Activated T-cell treated with anti-CD3 and anti-CD28 coated beads for 48 hours (primary cell): ENCODE results near the gene EFCAB6.

ENCODE experiments used
- DNase-seq: peaks from one replicate; pipeline ENCODE4 v3.0.0-alpha.2; 2020; ENCODE audit warnings: low read depth

EFCAB6 gene

GRCh38 chr22:43812149-43812842 lies at the start of gene EFCAB6:
EFCAB6 (minus strand) TSS chr22:43812305; CDS start chr22:43782318, 29,987 bp downstream.
- peak; percentile 85 for DNase-seq

- no peak for DNase-seq
These were observed 49.4 kb upstream of the EFCAB6 start for GRCh38 chr22:43861529-43861928.

GRCh38 chr22:43860831-43861230 lies 48.7 kb upstream of the EFCAB6 start:
- DNase-seq, result no peak

GRCh38 chr22:43860126-43860525 lies 48.0 kb upstream of the EFCAB6 start:
- no peak for DNase-seq

GRCh38 chr22:43859621-43860020 lies 47.5 kb upstream of the EFCAB6 start:
- no peak for DNase-seq

- no peak for DNase-seq
These were observed 47.1 kb upstream of the EFCAB6 start for GRCh38 chr22:43859176-43859575.

GRCh38 chr22:43858156-43858895 lies 46.2 kb upstream of the EFCAB6 start:
- no peak for DNase-seq

GRCh38 chr22:43857367-43857766 lies 45.3 kb upstream of the EFCAB6 start:
- no peak for DNase-seq

GRCh38 chr22:43855431-43855830 lies 43.3 kb upstream of the EFCAB6 start:
- DNase-seq, result no peak

GRCh38 chr22:43854786-43855271 lies 42.7 kb upstream of the EFCAB6 start:
- no peak for DNase-seq

GRCh38 chr22:43854121-43854785 lies 42.1 kb upstream of the EFCAB6 start:
- DNase-seq, result no peak

GRCh38 chr22:43853328-43853931 lies 41.3 kb upstream of the EFCAB6 start:
- DNase-seq, result no peak

GRCh38 chr22:43852573-43853327 lies 40.6 kb upstream of the EFCAB6 start:
- no peak for DNase-seq

GRCh38 chr22:43851979-43852307 lies 39.8 kb upstream of the EFCAB6 start:
- no peak for DNase-seq

GRCh38 chr22:43851058-43851978 lies 39.2 kb upstream of the EFCAB6 start:
- DNase-seq, result no peak

GRCh38 chr22:43850529-43850928 lies 38.4 kb upstream of the EFCAB6 start:
- no peak for DNase-seq

- no peak for DNase-seq
These were observed 37.6 kb upstream of the EFCAB6 start for GRCh38 chr22:43849731-43850130.

GRCh38 chr22:43848366-43849171 lies 36.5 kb upstream of the EFCAB6 start:
- DNase-seq, result no peak

GRCh38 chr22:43847376-43848289 lies 35.5 kb upstream of the EFCAB6 start:
- DNase-seq, result no peak
